Measurements from ENCODE around the gene EPB41L5.
"Not testable (repeated sequence)": the region's sequence is repeated elsewhere in the genome, so short reads cannot be mapped to it uniquely, and the experiment has no call there.

Gene EPB41L5

GRCh38 chr2:120142528-120143219, 129.8 kb downstream of the EPB41L5 start:
- no peak for DNase-seq

GRCh38 chr2:120148229-120148628, 135.4 kb downstream of the EPB41L5 start:
- no peak for DNase-seq

DNA sequence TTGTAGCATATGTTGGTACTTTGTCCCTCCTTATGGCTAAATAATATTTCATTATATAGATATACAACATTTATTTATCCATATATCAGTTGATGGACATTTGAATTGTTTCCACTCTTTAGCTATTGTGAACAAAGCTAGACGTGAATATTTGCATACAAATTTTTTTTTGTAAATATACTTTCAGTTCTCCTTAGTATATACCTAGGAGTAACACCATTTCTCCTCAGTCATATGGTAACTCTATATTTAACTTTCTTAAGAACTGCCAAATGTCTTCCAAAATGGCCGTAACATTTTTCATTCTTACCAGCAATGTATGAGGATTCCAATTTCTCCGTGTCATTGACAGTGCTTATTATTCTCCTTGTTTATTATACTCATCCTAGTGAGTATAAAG, 135.8 kb downstream of the EPB41L5 start:
- no peak for DNase-seq

DNA sequence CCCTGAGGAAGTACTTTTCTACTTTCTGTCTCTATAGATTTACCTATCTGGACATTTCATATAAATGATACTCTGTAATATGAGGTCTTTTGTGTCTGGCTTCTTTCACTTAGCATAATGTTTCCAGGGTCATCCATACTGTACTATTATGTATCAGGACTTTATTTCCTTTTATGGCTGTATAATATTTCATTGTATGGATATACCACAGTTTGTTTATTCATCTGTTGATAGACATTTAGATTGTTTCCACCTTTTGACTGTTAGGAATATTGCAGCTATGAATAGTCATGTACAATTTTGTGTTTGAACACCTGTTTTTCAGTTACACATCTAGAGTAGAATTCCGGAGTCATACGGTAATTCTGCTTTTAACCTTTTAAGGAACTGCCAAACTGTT, 136.5 kb downstream of the EPB41L5 start:
- no peak for DNase-seq

DNA sequence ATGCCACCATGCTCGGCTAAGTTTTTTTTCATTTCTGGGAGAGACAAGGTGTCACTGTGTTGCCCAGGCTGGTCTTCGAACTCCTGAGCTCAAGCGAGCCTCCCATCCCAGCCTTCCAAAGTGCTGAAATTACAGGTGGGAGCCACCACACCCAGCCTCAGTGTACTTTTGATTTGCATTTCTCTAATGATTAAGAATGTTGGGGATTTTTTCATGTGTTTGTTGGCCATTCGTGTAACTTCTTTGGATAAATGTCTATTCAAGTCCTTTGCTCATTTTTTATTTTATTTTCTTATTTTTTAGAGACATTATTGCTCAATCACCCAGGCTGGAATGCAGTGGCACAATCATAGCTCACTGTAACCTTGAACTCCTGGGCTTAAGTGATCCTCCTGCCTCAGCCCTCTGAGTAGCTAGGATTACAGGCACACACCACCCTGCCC, 137.2 kb downstream of the EPB41L5 start:
- DNase-seq: no peak

DNA sequence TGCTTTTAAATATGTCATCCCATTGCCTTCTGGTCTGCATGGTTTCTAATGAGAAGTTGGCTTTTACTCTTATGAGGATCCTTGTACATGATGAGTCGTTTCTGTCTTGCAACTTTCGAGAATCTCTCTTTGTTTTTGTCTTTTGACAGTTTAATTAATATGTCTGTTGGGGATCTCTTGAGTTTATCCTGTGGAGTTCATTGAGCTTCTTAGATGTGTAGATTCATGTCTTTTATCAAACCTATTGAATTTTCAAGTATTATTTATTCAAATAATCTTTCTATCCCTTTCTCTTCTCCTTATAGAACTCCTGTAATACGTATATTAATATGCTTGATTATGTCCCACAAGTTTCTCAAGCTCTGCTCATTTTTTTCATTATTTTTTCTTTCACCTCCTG, 142.4 kb downstream of the EPB41L5 start:
- no peak for DNase-seq

GRCh38 chr2:120158658-120159057, 145.8 kb downstream of the EPB41L5 start:
- not testable (repeated sequence) for DNase-seq

DNA sequence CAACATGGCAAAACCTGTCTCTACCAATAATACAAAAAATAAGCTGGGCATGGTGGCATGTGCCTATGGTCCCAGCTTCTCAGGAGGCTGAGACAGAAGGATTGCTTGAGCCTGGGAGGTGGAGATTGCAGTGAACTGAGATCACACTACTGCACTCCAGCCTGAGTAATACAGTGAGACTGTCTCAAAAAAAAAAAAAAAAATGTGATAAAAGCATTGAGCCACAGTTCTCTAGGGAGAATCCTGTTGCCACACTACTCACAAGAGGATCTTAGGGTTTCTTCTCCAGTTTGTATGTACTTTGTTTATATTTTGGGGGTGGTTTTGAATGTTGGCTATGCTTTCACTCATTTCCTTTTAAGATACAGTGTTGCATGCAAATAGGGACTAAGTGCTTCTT, 148.3 kb downstream of the EPB41L5 start:
- no peak for DNase-seq

- DNase-seq: no peak
These were observed 149.8 kb downstream of the EPB41L5 start for GRCh38 chr2:120162716-120163115.

- DNase-seq: no peak
These were observed 154.4 kb downstream of the EPB41L5 start for GRCh38 chr2:120167272-120167671.

- no peak for DNase-seq
These were observed 156.1 kb downstream of the EPB41L5 start for GRCh38 chr2:120169020-120169419.

DNA sequence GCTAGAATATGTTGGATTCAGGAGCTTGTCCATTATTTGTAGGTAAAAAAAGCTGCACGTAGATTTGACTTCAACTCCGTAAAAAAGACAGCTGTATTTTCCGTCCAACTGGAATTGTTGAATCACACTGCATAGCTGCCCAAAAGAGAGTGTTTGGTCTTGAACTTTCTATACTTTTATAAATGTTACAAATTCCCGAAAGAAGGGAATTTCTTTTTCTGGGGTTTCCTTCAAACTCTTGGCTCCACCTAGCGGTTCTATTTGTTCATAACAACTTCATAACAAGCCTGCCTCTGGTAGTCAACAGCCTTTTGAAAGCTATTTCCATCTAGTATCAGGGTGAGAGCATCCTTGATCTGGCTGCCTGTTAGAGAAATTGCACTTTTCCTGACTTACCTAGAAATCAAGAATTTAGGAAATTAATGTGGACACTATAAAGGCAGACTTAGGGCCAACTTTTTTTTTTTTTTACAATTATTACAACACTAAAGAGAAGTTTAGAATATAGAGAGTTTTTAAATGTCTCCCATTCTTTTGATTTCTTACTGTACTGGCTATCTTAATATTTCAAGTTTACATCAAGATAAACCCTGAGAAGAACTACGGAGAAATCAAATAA, 162.2 kb downstream of the EPB41L5 start:
- peak in 1 of 2 experiments; percentile 39 for DNase-seq

GRCh38 chr2:120176526-120176925, 163.6 kb downstream of the EPB41L5 start:
- no peak for DNase-seq

GRCh38 chr2:120177001-120177621, 164.2 kb downstream of the EPB41L5 start:
- no peak for DNase-seq

- no peak for DNase-seq
These were observed 165.1 kb downstream of the EPB41L5 start for GRCh38 chr2:120177973-120178372.

GRCh38 chr2:120179396-120179795, 166.5 kb downstream of the EPB41L5 start:
- no peak for DNase-seq

DNA sequence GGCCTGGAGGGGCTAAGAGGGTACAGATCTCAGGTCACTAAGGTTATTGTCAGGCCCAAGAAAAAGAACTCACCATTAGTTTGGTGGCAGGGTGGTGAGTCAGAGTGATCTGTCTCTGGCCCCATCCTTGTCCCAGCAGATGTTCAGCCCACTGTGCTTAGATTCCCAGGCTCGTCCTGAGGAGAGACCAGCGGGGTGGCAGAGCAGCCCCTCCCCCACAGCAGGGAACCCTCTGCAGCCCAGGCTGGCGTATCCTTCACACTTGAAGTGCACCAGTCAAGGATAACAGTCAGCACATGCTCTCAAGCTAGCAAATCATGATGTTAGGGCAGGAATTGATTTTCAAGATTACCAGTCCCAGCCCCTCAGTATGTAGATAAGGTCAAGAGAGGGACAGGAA, 167.2 kb downstream of the EPB41L5 start:
- no peak for DNase-seq

DNA sequence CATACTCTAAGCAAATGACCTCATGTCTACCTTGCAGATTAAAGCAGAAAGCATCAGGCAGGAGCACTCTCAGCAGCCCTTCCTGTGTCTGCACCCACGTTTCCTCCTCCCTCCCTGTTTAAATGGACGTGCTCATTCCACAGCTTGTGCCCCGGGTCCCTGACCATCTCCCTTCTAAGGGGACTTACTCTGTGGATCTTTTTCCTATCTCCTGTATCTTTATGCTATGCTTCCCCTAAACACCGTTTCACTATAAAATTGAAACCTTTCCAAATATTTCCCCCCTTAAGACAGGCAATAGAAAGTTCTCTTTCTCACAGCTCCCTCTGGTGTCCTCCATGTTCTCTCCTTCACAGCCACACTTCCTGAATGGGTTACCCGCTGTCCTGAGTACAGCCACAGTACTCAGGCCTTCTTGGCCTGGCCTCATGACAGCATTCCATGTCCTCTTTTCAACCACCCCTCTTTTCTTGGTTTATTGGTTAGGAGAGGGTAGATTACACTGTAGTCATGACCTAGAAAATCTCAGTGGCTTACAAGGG, 169.2 kb downstream of the EPB41L5 start:
- no peak for DNase-seq

DNA sequence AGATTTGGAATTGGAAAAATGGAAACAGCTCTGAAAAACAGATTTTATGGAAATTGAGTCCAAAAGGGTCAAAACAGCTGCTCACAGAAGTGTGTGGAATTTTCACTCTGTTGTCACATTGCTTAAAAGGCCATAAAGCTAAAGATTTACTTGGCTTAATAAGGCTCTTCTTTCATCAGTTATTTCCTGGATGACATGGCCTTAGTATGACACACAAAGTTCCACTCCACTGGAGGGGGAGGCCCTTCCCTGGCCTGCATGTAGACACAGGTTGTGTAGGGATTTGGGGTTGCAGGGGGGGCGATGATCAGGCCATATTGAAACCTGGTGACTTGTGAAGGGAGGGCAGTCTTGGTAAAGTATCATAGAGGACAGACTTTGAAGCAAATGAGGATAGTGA, 176.3 kb downstream of the EPB41L5 start:
- DNase-seq: no peak

DNA sequence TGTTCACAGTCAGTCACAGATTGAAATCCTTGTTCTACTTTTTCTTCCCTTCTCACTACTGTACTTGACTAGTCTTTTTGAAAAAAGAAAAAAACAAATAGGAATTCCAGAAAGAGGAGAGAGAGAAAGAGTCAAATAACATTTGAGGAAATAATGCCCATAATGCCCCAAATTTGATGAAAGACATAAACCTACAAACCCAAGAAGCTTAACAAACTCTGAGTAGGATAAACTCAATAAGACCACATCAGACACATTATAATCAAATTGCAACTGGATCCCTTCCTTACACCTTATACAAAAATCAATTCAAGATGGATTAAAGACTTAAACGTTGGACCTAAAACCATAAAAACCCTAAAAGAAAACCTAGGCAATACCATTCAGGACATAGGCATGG, 179.4 kb downstream of the EPB41L5 start:
- DNase-seq: no peak

- DNase-seq: no peak
These were observed 182.7 kb downstream of the EPB41L5 start for GRCh38 chr2:120195553-120195952.

- DNase-seq: not testable (repeated sequence)
These were observed 187.1 kb downstream of the EPB41L5 start for GRCh38 chr2:120199817-120200459.

- no peak for DNase-seq
These were observed 190.6 kb downstream of the EPB41L5 start for GRCh38 chr2:120203251-120204021.

All from NCI-H1930 (cell line).